Jurkat, Clone E6-1 (cell line): ENCODE results near the gene HID1.
"Not testable (repeated sequence)": the region's sequence is repeated elsewhere in the genome, so short reads cannot be mapped to it uniquely, and the experiment has no call there.

ENCODE experiments used
- DNase-seq: peaks from one replicate; pipeline ENCODE4 v3.0.0-alpha.2; 2011; ENCODE audit warnings: low read depth, low spot score
- H3K4me3 ChIP-seq: 2 replicates; pipeline ENCODE4 v1.5.1; 2011; ENCODE audit warnings: mild to moderate bottlenecking, low read length, control low read depth, moderate library complexity

The HID1 gene

DNA sequence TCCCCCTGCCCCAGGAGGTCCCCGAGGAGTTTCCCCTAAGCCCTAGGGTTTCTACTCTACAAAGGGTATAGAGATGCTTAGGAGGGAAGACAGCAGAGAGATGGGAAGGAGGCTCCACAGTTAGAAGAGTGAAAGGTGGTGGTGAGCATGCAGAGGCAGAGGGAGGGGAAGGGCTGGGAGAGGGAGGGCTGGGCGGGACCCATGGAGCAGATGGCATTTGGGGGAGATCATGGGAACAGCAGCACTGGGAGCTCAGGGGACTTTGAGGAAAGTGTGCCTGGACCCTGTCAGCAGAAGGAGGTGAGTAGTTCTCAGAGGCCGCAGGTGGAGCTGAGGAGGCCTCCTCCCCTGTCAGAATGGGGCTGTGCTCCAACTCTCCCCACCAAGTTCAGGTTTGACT is 37.5 kb downstream of the HID1 start:
- no peak overlapping the region for H3K4me3 ChIP-seq
- DNase-seq: no peak

DNA sequence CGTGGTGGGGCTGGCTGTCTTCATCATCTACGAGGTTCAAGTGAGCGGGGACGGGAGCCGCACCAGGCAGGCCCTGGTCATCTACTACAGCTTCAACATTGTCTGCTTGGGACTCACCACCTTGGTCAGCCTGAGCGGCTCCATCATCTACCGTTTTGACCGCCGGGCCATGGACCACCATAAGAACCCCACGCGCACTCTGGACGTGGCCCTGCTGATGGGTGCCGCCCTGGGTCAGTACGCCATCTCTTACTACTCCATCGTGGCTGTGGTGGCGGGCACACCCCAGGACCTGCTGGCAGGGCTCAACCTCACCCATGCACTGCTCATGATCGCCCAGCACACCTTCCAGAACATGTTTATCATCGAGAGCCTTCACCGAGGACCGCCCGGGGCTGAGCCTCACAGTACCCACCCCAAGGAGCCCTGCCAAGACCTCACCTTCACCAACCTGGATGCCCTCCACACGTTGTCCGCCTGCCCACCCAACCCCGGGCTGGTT is 42.0 kb downstream of the HID1 start:
- no peak for DNase-seq
- H3K4me3 ChIP-seq: no peak overlapping the region

DNA sequence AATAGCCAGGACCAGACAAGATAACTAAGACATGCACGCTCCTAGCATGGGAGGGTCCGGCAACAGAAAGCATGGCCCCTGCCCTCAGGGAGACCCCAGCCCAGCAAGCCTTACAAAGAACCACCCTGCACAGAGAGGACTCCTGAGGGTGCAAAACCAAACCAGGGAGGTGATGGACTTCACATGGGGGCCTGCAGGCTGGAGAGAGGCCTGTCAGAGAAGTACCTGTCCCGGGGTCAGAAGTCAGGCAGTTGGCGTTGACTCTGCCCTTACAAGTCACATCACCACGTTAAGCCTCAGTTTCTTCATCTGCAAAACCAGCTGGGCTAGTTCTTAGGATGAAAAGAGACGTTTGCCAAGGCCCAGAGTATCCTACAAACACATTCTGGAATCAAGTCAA is 43.8 kb downstream of the HID1 start:
- no peak for DNase-seq
- no peak overlapping the region for H3K4me3 ChIP-seq

DNA sequence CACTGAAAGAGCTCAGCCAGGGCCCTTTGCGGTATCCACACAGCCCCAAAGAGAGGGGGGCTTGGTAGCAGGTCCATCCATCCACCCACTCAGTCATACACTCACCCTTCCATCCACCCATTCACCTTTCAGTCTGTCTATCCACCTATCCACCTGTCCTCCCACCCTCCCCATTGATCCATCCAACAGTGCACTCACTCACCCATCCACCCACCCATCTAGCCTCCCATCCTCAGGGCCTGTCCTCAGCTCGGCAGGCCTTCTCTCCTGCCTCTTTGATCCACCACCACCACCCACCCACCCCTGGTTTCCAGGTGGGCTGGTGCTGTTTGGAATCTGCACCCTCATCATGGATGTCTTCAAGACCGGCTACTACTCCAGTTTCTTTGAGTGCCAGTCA is 47.3 kb downstream of the HID1 start:
- no peak overlapping the region for H3K4me3 ChIP-seq
- DNase-seq: no peak

DNA sequence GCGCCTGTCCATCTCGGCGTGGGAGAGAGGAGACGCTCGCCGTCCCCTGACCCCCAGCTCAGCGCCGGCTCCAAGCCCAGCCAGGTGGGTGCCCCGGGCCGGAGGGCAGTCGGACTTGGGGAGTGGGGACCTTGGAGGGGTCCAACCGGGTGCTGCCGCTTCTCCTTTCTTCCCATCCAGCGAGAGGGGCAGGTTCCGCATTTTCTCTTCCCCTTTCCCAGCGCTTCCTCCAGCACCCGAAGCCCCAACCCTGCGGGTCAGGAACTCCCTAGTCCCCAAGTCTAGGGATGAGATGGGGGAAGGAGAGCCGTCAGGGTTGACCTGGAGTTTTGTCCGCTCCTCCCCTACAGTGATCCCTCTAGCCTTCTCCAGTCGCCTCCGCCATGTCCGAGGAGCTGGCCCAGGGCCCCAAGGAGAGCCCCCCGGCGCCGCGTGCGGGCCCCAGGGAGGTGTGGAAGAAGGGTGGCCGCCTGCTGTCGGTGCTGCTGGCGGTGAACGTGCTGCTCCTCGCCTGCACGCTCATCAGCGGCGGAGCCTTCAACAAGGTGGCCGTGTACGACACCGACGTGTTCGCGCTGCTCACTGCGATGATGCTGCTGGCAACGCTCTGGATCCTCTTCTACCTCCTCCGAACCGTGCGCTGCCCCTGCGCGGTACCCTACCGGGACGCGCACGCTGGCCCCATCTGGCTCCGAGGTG is 48.2 kb downstream of the HID1 start, which contains the start of gene OTOP2:
Gene OTOP2 (plus strand): TSS at position 24 of the 699 bp plus-strand sequence. CDS start 360 bp downstream, at position 384.
- no peak within 1 kb of the TSS; the same call in 1 of the 2 replicates for H3K4me3 ChIP-seq
- no peak for DNase-seq

DNA sequence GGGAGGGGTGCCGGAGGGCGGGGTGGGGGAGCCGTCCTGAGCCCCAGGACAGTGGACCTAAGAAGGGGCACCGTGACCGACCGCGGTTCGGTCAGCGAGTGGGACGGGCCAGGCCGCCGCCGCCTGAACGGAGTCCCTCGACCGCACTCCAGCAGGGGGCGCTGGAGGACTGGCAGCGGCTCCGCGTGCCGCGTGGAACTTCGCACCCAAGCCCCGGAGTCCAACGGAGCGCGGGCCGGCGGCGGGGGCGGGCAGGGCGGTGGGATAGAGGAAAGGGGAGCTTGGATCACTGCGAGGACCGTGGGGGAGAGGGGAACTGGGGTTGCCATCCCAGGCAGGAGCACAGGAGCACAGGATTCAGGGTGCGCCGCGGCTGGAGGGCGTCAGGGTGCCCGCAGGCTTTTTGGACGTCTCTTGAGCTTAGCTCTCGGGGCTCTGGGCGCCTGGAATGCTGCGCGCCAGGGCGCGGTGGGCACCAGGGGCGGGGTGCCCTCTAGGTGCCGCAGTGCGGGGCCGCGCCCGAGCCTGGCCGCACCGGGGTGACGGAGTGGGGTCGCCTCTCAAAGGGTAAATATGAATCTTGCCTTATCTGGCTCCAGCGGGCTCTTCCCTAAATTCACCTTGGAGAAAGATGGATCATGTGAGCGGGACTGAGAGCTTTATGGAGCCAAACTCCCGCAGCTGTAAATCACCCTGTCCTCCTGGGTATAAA is 48.9 kb downstream of the HID1 start:
- no peak for DNase-seq

DNA sequence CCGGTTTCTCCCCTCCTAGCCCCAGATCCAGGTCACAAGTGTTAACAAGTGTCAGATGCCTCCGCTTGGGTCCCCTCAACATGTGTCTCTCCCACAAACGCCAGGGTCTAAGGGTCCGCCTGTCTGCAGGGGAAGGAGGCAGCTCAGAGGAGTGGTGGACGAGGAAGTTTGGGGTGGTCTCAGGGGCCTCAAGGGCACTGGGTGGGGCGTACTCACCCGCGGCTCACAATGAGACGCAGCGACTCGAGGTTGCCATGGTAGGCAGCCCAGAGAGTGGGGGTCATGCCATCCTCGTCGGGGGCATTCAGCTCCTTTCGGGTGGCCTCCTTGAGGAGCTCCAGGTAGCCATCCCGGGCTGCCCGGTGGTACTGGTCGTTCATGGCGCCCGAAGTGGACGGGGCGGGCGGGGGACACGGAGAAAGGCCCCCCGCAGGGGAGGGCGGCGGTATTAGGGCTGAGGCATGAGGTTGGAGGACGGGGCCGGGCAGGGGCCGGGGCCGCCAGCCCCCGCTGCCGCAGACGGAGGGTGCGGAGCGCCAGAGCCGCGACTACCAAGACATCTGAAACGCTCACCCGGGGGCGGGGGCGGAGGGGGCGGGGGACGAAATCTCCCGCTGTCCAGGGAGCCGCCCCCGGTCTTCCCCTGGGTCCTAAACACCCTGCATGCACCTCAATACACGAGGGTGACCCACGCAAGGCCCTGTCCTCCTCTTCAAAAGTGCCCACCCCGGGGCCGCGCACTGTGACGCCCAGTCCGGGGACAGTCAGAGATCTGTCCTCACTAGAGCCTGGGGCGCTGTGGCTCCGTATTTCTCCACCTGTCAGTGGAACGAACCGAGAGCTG is 49.6 kb downstream of the HID1 start, which contains the start of gene USH1G:
Gene USH1G (minus strand): TSS at position 562 of the 844 bp plus-strand sequence. CDS start 182 bp downstream, at position 380.
- H3K4me3 ChIP-seq: no peak within 1 kb of the TSS; the same call in 1 of the 2 replicates
- DNase-seq: no peak

More for the DNA sequence above, 48.9 kb downstream of the HID1 start:
- H3K4me3 ChIP-seq: no peak overlapping the region

DNA sequence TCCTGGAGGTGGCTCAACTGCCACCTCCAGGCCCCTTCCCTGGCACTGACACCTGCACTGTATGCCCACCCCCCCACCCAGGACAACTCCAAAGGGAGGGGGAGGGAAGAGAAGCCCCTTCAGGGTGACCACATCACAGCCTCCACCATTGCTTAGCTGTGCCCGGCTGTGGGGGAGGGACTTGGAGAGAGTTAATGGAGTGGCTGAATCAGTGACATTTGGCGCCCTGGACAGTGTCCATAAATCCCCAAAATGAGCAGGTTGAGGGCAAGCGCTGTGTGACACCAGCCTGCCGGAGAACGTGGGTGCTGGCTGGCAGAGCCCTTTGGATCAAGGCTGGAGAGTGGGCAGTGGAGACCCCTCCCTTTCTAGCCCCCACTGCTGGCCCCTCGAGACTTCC is 50.4 kb downstream of the HID1 start:
- H3K4me3 ChIP-seq: no peak overlapping the region
- no peak for DNase-seq

DNA sequence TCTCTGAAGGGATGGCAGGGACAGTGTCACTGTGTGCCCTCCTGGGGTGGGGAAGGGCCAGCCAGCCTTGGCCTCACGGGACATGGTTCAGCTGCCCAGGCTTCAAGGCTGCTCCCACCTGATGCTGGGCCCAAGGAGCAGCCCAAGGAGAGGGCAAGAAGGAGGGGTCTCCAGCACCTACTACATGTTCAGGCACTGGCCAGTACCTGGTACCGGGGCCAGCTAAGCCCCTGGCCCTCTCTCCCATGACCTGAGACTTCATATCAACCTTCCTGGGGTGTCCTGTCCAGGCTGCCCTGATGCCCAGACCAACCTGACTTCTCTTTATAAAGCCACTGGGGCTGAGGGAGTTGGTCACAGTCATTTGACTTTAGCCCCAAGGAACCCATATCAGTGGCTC is 50.8 kb downstream of the HID1 start:
- no peak overlapping the region for H3K4me3 ChIP-seq
- DNase-seq: no peak

DNA sequence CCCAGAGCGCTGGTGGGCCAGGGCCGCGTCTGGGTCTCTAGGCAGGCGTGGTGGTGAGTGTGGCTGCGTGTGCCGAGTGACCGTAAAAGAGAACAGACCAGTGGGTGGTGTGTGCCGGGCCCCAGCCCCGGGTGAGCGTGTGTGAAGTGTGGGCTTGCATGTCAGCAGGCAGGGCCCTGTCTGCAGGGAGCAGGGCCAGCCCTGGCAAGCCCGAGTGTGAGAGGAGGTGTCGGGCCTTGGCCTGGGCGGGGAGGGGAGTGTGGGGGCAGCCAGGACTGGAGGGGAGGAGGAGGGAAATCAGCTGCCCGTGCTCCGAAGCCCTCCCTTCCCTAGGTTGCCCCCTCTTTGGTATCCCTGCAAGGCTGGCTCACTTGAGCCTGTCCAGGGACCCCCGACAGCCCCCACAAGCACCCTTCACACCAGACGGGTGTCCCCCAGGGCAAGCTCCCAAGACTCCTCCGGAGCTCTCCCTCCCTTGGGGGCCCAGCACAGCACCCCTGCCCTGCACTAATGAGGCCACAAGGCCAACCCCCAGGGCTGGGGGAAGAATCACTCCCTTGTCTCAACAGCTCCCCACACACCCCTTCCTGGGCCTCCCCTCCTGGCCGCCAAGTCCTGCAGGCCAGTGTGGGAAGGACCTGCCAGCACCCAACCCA is 51.4 kb downstream of the HID1 start:
- no peak overlapping the region for H3K4me3 ChIP-seq
- no peak for DNase-seq

DNA sequence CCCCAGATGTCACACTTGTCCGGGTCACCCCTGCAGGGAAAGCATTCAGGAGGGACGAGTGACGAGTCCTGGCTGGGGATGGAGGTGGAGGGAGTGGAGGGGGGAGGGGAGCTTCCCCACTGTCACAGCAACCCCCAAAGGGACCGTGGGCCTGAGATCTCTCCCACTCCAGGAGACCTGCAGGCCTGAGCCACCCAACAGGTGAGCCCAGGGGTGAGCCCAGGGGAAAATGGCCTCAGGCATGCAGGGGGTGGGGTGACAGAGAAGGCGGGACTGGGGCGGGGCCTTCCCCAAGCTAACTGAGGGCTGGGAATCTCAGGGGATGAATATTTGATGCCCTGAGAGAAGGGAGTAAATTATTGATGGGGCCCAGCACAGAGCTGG is 51.9 kb downstream of the HID1 start:
- no peak for DNase-seq
- H3K4me3 ChIP-seq: no peak overlapping the region

DNA sequence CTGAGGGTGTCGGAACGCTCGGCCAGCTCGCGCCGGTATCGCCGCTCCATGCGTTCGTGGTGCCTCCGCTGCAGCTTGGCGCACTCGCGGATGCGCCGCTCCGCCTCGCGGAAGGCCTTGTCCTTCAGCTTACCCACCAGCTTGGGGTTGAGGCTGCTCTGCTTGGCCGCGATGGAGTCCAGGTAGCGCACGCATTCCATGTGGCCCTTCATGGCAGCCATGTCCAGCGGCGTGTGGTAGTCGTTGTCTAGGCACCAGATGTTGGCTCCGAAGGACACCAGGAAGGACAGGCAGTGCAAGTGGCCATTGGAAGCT is 52.3 kb downstream of the HID1 start:
- H3K4me3 ChIP-seq: no peak overlapping the region
- DNase-seq: no peak

DNA sequence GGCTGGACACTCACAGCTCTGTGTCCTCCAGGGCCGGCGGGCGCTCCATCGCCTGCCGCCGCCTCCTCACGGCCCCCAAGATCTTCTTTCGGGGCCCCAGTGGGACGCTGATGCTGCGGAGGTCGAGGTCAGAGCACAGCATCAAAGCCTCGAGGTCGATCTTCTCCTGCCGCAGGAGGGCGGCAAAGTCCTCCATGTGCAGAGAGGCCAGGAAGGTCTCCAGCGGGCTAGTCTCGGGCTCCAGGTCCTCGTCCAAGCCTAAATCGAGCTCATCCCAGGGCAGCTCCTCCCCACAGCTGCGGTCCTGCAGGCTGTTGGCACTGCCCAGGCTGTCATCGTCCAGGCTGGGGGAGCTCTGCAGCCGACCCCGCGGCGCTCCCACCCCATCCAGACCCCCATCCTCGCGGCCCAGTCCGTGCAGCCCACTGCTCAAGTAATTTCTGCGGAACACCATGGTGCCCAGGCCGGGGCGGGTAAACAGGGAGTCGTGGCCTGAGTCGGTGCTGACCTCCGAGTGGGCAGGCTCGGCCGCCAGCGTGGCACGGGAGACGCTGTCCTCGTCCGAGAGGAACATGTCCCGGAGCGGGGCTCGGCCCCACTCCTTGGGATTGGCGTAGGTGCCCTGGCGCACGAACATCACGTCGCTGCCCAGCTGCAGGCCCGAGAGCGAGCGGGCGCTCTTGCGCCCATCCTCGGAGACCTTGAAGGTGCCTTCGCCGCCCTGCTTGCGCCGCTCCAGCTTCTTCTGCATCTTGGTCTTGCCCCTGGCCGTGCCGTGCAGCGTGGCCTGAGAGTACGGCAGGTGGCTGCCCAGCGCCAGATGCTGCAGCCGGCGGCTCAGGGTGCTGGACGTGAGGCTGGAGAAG is 52.9 kb downstream of the HID1 start:
- no peak for DNase-seq
- no peak overlapping the region for H3K4me3 ChIP-seq

DNA sequence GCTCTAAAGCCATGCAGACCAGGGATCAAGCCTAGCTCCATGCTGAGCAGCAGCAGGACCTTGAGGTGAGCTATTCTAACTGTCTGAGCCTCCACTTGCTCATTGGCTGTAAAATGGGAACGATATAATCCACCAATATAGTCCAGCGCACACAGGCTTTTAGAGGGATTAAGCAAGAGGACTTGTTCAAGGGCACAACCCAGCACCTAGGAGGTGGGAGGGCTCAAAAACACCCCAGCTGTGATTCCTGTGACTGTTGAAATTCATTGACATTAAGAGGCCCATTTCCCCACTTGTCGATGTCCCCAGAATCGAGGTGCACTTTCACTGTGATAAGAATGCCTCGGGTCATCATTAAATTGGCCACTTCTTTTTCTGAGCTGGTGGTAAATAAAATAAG is 53.7 kb downstream of the HID1 start:
- H3K4me3 ChIP-seq: no peak overlapping the region
- no peak for DNase-seq

DNA sequence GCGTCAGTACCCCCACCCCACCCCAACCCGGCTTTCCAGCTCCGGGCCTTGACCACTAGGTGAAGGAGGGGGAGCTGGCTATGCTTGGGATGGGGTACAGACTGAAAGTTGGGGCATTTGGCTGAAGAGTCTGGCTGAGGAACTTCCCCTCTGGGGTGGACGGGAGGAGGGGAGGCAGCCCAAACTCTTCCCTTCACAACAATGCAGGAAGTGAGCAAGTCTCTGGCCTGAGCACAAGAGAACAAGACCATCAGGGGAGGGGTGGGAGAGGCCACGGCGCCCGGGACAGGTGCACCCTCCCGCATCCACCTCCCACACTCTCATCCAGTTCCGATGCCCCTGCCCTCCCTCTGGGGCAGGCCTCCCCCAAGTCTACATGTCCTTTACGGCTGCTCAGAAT is 55.1 kb downstream of the HID1 start:
- no peak overlapping the region for H3K4me3 ChIP-seq
- no peak for DNase-seq

DNA sequence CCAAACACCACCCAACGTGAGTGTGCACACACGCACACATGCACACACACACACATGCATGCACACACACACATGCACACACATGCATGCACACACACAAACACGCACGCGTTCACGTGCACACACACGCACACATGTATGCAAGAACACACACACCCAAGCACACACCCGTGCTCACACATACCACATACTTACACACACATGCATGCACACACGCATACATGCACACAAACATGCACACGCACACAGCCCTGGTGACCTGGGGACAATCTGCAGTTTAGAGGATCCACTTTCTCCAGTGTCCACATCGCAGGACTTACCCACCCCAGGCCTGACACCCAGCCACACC is 55.7 kb downstream of the HID1 start:
- no peak for DNase-seq

DNA sequence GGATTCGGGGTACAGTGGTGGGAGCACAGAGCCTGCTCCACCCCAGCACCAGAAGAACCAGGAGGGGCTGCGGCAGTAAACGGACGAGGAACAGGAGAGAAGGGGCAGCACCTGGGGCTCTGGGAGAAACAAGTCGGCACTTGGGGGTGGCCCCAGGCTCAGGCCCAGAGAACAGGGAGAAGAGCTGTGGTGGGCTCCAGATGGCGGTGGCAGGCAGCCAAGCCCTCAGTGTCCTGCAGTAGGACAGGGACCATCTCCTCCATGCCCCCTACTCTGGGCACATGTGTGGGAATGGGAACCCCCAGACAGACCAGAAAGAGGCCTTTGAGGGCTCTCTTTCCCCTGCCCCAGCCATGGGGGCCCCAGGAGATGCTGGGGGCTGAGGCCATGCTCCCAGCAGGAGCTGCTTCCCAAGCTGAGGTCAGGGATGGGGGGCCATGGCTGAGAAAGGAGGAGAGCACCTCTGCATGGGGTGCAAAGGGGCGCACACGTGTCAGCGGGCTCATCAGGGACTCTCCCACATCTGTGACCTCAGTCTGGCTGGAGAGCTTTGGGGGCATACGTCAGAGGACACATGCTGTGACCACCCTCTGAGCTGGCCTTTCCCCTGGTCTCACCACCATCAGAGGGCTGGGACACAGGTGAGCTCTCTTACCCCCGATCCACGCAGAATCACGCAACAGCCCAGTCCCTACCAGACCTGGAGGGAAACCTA is 56.3 kb downstream of the HID1 start:
- H3K4me3 ChIP-seq: no peak overlapping the region
- DNase-seq: no peak

More for the DNA sequence above, 55.7 kb downstream of the HID1 start:
- no peak overlapping the region for H3K4me3 ChIP-seq

DNA sequence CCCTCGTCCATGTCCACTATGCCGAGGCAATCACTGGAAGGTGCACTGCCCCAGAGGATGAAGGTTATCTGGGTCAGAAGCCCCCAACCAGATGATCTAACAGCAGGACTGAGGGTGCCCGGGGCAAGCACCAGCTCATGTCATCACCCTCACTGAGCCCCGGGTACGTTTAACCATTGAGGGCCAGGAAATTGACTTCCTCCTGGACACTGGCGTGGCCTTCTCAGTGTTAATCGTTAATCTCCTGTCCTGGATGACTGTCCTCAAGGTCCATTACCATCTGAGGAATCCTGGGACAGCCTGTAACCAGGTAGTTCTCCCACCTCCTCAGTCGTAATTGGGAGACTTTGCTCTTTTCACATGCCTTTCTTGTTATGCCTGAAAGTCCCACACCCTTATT is 61.1 kb downstream of the HID1 start:
- DNase-seq: not testable (repeated sequence)

More for the DNA sequence above, 61.1 kb downstream of the HID1 start:
- H3K4me3 ChIP-seq: not testable (repeated sequence)
